Measurements from ENCODE around the gene PGAP2. TPM values are rescaled to one million over a fixed set of nuclear protein-coding genes. Genes with fewer than 3 reads are reported as not detected.
"Not testable (repeated sequence)": the region's sequence is repeated elsewhere in the genome, so short reads cannot be mapped to it uniquely, and the experiment has no call there.

The PGAP2 gene
- polyA plus RNA-seq, 4 donors = 28.2 to 50.9 (median 39.3) TPM

- DNase-seq (ENCODE audit: low read depth in 4 of 4, low spot score in 3 of 4) = peak; percentile 85 to 88 (median 88)
Observed at GRCh38 chr11:3854977-3855807, 46.8 kb downstream of the PGAP2 start, which contains the start of gene STIM1. Gene STIM1 (plus strand): TSS chr11:3855664. CDS start chr11:3856271, 607 bp downstream.

- no peak for DNase-seq (ENCODE audit: low read depth in 4 of 4, low spot score in 3 of 4)
Observed at GRCh38 chr11:3855808-3856491, 47.6 kb downstream of the PGAP2 start.

DNA sequence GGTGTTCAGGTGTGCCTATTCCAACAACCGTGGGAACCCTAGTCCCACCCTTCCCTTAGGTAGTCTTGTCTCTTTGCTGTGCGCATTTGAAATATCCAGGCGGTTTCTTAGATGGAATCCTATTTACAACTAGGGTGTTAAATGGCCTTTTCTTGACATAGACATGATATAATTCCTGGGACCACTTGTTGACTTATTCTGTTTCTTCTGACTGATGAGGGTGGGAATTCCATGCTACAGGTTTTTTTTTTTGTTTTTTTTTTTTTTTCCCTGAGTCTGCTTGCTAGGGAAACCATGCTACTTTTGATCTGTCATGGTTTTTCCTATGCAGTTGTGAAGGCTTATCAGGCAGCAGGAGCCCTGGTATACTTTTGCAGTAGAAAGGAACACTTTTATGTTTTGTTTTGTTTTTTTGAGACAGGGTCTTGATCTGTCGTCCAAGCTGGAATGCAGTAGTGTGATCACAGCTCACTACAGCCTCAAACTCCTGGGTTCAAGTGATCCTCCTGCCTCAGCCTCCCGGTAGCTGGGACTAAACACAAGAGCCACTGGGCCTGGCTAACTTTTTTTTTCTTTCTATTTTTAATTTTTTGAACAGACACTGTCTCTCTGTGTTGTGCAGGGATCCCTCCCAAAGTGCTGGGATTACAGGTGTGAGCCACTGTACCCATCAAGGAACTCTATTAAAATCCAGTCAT lies 48.6 kb downstream of the PGAP2 start:
- DNase-seq (ENCODE audit: low read depth in 4 of 4, low spot score in 3 of 4) = no peak

DNA sequence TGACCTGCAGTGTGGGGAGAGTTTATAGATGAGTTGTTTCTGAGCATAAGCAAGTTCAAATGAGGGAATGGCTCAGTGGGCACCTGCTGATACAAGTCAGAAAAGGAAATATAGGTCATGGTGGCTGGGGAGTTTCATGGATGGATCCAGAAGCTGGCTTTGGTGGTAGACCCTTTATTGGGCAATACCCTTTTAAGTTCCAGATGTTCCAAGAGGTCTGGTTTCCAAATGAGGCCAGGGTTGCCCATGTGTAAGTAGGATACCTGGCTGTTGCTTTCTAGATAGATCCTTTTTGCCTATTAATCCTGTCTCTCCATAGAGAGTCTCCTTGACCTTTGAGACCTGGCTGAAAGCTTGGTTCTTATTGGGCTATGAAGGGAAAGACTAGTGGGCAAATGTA lies 49.3 kb downstream of the PGAP2 start:
- no peak for DNase-seq (ENCODE audit: low read depth in 4 of 4, low spot score in 3 of 4)

DNA sequence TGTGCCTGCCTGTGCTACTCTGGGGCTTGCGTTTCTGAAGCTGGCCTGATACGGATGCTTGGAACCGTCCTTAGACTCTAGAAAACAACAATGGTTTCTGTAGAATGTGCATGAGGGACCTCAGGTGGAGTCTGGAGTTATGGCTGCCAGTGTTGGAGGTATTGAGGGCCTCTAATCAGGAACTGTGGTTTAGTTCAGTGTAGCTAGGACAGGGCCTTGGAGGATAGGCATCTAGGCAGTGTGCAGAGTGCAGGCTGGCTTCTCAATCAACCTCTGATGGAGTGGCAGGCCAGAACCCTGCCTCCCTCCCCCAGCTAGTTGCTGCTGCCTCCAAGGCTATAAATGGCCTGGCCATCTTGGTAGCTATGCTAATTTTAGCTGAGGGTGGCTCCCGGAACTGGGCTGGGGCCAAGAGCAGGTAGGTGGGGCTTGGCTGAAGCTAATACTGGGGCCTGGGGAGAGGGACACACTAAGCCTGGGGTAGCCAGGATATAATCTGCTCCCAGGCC lies 51.1 kb downstream of the PGAP2 start:
- DNase-seq (ENCODE audit: low read depth in 4 of 4, low spot score in 3 of 4) = no peak

DNA sequence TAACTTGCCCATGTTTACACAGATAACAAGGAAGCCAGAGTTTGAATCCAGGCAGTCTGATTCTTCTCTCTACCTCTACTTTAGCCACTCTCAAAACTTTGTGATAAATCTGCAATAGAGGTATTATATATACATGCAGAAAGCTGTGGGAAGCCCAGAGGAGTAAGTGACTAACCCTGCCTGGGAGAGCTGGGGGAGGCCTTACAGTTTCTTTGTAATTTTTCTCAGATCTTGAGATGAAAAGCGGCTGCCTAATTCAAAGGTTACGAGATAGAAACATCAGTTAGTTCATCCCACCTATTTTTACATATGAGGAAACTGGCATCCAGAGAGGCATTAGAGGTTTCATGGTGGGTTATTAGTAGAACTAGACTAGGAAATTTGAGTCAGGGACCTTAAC lies 52.0 kb downstream of the PGAP2 start:
- DNase-seq (ENCODE audit: low read depth in 4 of 4, low spot score in 3 of 4) = no peak

DNA sequence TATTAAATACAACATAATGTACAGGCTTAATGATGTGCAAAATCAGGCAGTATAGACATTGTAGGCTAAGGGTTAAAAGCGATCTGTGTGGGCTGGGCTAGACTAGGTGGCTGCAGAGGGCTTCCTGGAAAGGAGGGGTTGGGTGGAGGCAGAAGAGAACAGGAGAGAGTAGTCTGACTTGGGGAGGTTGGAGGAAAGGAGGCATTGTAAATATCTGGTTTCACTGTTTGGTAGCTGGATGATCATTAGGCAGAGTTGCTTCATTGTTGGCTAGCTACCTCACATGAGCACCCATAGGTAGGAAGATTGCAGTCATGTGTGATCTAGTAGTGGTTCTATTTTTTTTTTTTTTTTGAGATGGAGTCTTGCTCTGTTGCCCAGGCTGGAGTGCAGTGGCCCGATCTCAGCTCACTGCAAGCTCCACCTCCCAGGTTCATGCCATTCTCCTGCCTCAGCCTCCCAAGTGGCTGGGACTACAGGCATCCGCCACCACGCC lies 52.6 kb downstream of the PGAP2 start:
- DNase-seq (ENCODE audit: low read depth in 4 of 4, low spot score in 3 of 4) = not testable (repeated sequence)

GRCh38 chr11:3861683-3862082 lies 53.3 kb downstream of the PGAP2 start:
- DNase-seq (ENCODE audit: low read depth in 4 of 4, low spot score in 3 of 4) = no peak

GRCh38 chr11:3865388-3866193 lies 57.2 kb downstream of the PGAP2 start:
- no peak for DNase-seq (ENCODE audit: low read depth in 4 of 4, low spot score in 3 of 4)

DNA sequence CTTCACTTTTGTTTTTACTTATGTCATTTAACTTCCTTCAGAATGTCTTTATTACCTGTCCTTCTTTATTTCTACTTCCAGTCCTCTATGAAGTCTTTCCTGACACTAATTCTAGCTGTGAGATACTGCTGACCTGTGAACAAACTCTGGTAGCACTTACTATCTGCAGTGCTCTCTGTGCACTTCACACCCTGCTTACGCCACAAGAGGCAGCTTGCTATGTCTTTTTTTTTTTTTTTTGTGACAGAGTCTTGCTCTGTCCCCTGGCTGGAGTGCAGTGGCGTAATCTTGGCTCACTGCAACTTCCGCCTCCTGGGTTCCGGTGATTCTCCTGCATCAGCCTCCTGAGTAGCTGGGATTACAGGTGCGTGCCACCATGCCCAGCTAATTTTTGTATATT lies 57.8 kb downstream of the PGAP2 start:
- no peak for DNase-seq (ENCODE audit: low read depth in 4 of 4, low spot score in 3 of 4)

DNA sequence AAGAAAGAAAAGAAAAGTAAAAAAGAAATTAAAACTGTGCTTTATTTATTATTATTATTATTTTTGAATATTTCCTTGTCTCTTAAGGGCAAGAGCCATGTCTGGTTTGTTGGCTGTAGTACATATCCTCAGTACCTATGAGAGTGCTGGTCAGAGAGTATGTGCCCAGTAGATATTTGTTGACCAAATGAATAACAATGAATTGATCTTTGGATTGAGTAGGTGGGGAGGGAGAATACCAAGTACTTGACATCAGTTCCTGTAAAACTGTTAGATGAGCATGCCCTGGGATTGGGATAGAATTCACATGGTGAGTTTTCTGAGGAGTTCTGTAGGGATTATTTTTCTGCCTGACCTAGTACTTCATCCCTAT lies 58.5 kb downstream of the PGAP2 start:
- DNase-seq (ENCODE audit: low read depth in 4 of 4, low spot score in 3 of 4) = no peak

DNA sequence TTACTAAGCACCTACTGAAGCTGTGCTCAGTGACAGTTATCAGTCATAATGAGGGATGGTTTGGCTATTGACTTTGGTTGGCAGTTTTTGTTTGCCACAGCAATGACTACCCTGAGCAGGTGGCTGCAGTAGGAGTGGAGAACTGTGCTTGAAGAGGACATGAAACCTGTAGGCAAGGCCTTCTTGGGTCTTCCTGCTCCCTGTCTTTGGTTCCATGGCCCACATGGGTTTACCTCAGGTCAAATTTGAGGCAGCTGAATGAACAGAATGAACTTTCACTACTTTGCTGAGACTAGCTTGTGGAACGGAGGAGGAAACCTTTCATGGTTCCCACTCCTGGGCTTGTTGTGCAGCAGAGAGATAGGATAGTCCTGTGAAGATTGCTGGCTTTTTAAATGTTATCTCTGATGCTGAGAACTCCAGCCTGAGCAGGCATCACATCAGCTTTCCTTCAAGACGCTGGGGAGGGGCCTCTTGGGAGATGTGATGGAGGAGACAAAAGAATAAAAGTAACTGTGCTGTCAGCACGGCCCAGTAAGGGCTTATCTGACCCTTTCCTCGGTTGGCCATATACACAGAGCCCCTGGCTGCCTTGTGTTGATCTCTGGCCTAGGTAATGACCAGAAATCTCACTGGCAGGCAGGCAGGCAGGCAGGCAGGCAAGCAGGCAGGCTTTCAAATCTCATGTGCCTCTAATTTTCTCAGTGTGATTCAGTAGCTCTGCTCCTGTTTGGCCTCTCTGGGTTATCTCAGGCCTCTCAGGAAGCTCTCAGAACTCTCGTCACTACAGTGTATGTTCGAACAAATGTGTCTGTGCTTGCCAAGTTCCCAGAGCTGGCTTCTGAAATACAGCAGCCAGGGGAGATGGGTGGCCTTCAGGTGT lies 59.1 kb downstream of the PGAP2 start:
- DNase-seq (ENCODE audit: low read depth in 4 of 4, low spot score in 3 of 4) = no peak

- no peak for DNase-seq (ENCODE audit: low read depth in 4 of 4, low spot score in 3 of 4)
Observed at GRCh38 chr11:3873712-3874349, 65.5 kb downstream of the PGAP2 start.

Other genes starting within 250 kb of the PGAP2 start
- gene ART5, start 166.6 kb upstream of the PGAP2 start, polyA plus RNA-seq (ENCODE audit: insufficient read length in 4 of 4) = 1 to 10 TPM; 3.2 to 5.1 (median 3.8) TPM
- not detected for gene ART1, start 163.4 kb upstream of the PGAP2 start, polyA plus RNA-seq (ENCODE audit: insufficient read length in 4 of 4)
- gene CHRNA10, start 137.2 kb upstream of the PGAP2 start, polyA plus RNA-seq (ENCODE audit: insufficient read length in 4 of 4) = 1 to 10 TPM in 2 of 4 donors, under 1 TPM in 2; 0.77 to 3.5 (median 1.2) TPM
- 10 to 100 TPM; 49.0 to 72.1 (median 63.8) TPM for gene NUP98, start 11.0 kb upstream of the PGAP2 start, polyA plus RNA-seq (ENCODE audit: insufficient read length in 4 of 4)
- gene RHOG, start 32.4 kb downstream of the PGAP2 start, polyA plus RNA-seq (ENCODE audit: insufficient read length in 4 of 4) = 10 to 100 TPM; 22.0 to 30.5 (median 25.8) TPM
- gene STIM1, start 47.1 kb downstream of the PGAP2 start, polyA plus RNA-seq (ENCODE audit: insufficient read length in 4 of 4) = 10 to 100 TPM; 30.4 to 68.4 (median 37.2) TPM

All from left renal pelvis (tissue), 4 donors.